Heart left ventricle (tissue), 13 donors: ENCODE measurements around the gene LRMDA.

ENCODE experiments used
- CTCF ChIP-seq, 12 donors: fragments of 200-600 bp; sonication (generic) in 4 of 12; IDR thresholded peaks; one replicate each; pipeline versions ENCODE4 v1.5.0 to v1.8.0; 2018 to 2022; ENCODE audit warnings: antibody characterized with exemption in 12 of 12, mild to moderate bottlenecking in 5 of 12
- POLR2A ChIP-seq, 2 donors: fragments of 450-650 bp; IDR thresholded peaks; one replicate each; pipeline ENCODE4 v1.6.1; 2017; ENCODE audit warnings: antibody characterized with exemption in 2 of 2, mild to moderate bottlenecking in 2 of 2, moderate library complexity in 2 of 2
- donor health status: ischemic (EF 13 %, LVEDD 7.1; RV severe dilation, severe dysfunction).
- donor health status: DM: no; HTN: yes; CAD: no.
- donor health status: DM: no; HTN: no; CAD: no.
- donor health status: ischemic (EF 25% LVEDD 6.9; RV normal size, moderate dysfunction).
- donor health status: ischemic (EF 25% LVEDD 5.7; RV mildly dilated, moderate dysfunction).
- donor health status: ischemic (EF 35%, LVEDD 5.7; RV mildly dilated, moderate dysfunction).
- donor health status: nonischemic (EF 11% LVEDD 7.7; RV severe dilation, severe dysfunction).
- donor health status: DM: yes; HTN: yes; CAD: no.
- donor health status: PGD.
- donor health status: ischemic (EF 29% LVEDD 5.4; RV normal size, mild dysfunction).
- donor health status: nonischemic (EF 23%, LVEDD 6.1; RV moderate dilation, normal function).

- TF ChIP-seq CTCF (IDR thresholded peaks at IDR 0.05) (no peak), POLR2A (IDR thresholded peaks at IDR 0.05) (no peak)
Measured at GRCh38 chr10:75695994-75696393, 264.6 kb downstream of the LRMDA start.
